Measurements from ENCODE around the gene SPATS2.

GRCh38 chr12:49547090-49547690 is 179.9 kb downstream of the SPATS2 start:
- TF ChIP-seq CTCF (tag by site-specific recombination; IDR thresholded peaks at IDR 0.05) (no peak), ZSCAN18 (tag by site-specific recombination; IDR thresholded peaks at IDR 0.05) (no peak), ZBTB20 (tag by site-specific recombination; IDR thresholded peaks at IDR 0.05) (no peak), ZNF302 (tag by site-specific recombination; IDR thresholded peaks at IDR 0.05; ENCODE audit: low read depth) (no peak), ZNF274 (IDR thresholded peaks at IDR 0.05; ENCODE audit: low read length) (no peak), ZNF274 (tag by site-specific recombination; IDR thresholded peaks at IDR 0.05; ENCODE audit: borderline replicate concordance) (no peak), PATZ1 (tag by site-specific recombination; IDR thresholded peaks at IDR 0.05) (no peak), PBX3 (CRISPR knock-in tag; IDR thresholded peaks at IDR 0.05) (no peak), SP3 (tag by site-specific recombination; IDR thresholded peaks at IDR 0.05) (no peak)
